ENCODE measurements around the gene SRCAP.

- no peak for TF ChIP-seq CTCF (IDR thresholded peaks at IDR 0.05)
- TF ChIP-seq POLR2AphosphoS5 (IDR thresholded peaks at IDR 0.05; ENCODE audit: low read depth, low read length): no peak
- no peak for TF ChIP-seq USF2 (IDR thresholded peaks at IDR 0.05; ENCODE audit: borderline replicate concordance, low read depth, low read length)
- TF ChIP-seq SMC3 (IDR thresholded peaks at IDR 0.05; ENCODE audit: low read depth, low read length): no peak
- TF ChIP-seq GABPA (IDR thresholded peaks at IDR 0.05; ENCODE audit: low read depth): no peak
- TF ChIP-seq RXRA (IDR thresholded peaks at IDR 0.05; ENCODE audit: borderline replicate concordance, low read depth): no peak
- no peak for TF ChIP-seq EZH2phosphoT487 (IDR thresholded peaks at IDR 0.05; ENCODE audit: borderline replicate concordance, low read depth)
- TF ChIP-seq EP300 (IDR thresholded peaks at IDR 0.05; ENCODE audit: borderline replicate concordance in 1 of 2, low read depth in 1 of 2, low read length in 1 of 2): no peak
- TF ChIP-seq MXI1 (IDR thresholded peaks at IDR 0.05; ENCODE audit: low read depth, low read length): no peak
Measured at GRCh38 chr16:30774367-30775130, 75.6 kb downstream of the SRCAP start.
